Measurements from ENCODE around the gene TPMT. TPM values are rescaled to one million over a fixed set of nuclear protein-coding genes. Genes with fewer than 3 reads are reported as not detected.

The TPMT gene
- total RNA-seq, 1 experiment from 2014 or later = 3.2 TPM

GRCh38 chr6:18100296-18100695, 54.6 kb downstream of the TPMT start:
- no peak overlapping the region for H2AFZ ChIP-seq (ENCODE audit: low read length)
- H3K9me2 ChIP-seq (replicated peaks; ENCODE audit: insufficient read depth, low read length) = no peaks in the 10 kb centered on the region
- H3K9ac ChIP-seq (ENCODE audit: low read length) = no peak overlapping the region
- no peak for DNase-seq
- no peaks in the 10 kb centered on the region for H3K4me1 ChIP-seq (ENCODE audit: low read length)
- no peak overlapping the region for H3K27ac ChIP-seq (ENCODE audit: low read length)
- H3K9me3 ChIP-seq (ENCODE audit: low read length) = no peaks in the 10 kb centered on the region
- no peak overlapping the region for H3K4me3 ChIP-seq (ENCODE audit: low read length)
- no peaks in the 10 kb centered on the region for H3K79me2 ChIP-seq (ENCODE audit: low read length)
- H3K4me2 ChIP-seq (ENCODE audit: low read depth, low read length, poor library complexity, severe bottlenecking) = no peak overlapping the region
- H3K27me3 ChIP-seq (ENCODE audit: low read length) = no peaks in the 10 kb centered on the region
- no peaks in the 10 kb centered on the region for H4K20me1 ChIP-seq (ENCODE audit: insufficient read depth, low read depth, low read length)
- no peaks in the 10 kb centered on the region for H3K36me3 ChIP-seq (ENCODE audit: insufficient read depth, low read length)

- H3K36me3 ChIP-seq (ENCODE audit: insufficient read depth, low read length) = no peaks in the 10 kb centered on the region
- no peak overlapping the region for H2AFZ ChIP-seq (ENCODE audit: low read length)
- H3K9ac ChIP-seq (ENCODE audit: low read length) = no peak overlapping the region
- H3K27ac ChIP-seq (ENCODE audit: low read length) = no peak overlapping the region
- H3K4me3 ChIP-seq (ENCODE audit: low read length) = no peak overlapping the region
- no peak for DNase-seq
- no peaks in the 10 kb centered on the region for H3K4me1 ChIP-seq (ENCODE audit: low read length)
- H3K27me3 ChIP-seq (ENCODE audit: low read length) = no peaks in the 10 kb centered on the region
- H3K79me2 ChIP-seq (ENCODE audit: low read length) = no peaks in the 10 kb centered on the region
- H3K9me3 ChIP-seq (ENCODE audit: low read length) = no peaks in the 10 kb centered on the region
- no peaks in the 10 kb centered on the region for H4K20me1 ChIP-seq (ENCODE audit: insufficient read depth, low read depth, low read length)
- H3K9me2 ChIP-seq (replicated peaks; ENCODE audit: insufficient read depth, low read length) = no peaks in the 10 kb centered on the region
- no peak overlapping the region for H3K4me2 ChIP-seq (ENCODE audit: low read depth, low read length, poor library complexity, severe bottlenecking)
Measured at GRCh38 chr6:18099511-18099910, 55.4 kb downstream of the TPMT start.

GRCh38 chr6:18096423-18096822, 58.5 kb downstream of the TPMT start:
- H3K9ac ChIP-seq (ENCODE audit: low read length) = no peak overlapping the region
- H3K9me3 ChIP-seq (ENCODE audit: low read length) = no peaks in the 10 kb centered on the region
- H3K4me2 ChIP-seq (ENCODE audit: low read depth, low read length, poor library complexity, severe bottlenecking) = no peak overlapping the region
- H3K4me3 ChIP-seq (ENCODE audit: low read length) = no peak overlapping the region
- no peaks in the 10 kb centered on the region for H3K79me2 ChIP-seq (ENCODE audit: low read length)
- H3K27ac ChIP-seq (ENCODE audit: low read length) = no peak overlapping the region
- no peaks in the 10 kb centered on the region for H3K4me1 ChIP-seq (ENCODE audit: low read length)
- no peaks in the 10 kb centered on the region for H4K20me1 ChIP-seq (ENCODE audit: insufficient read depth, low read depth, low read length)
- H2AFZ ChIP-seq (ENCODE audit: low read length) = no peak overlapping the region
- H3K27me3 ChIP-seq (ENCODE audit: low read length) = no peaks in the 10 kb centered on the region
- DNase-seq = no peak
- H3K36me3 ChIP-seq (ENCODE audit: insufficient read depth, low read length) = no peaks in the 10 kb centered on the region
- no peaks in the 10 kb centered on the region for H3K9me2 ChIP-seq (replicated peaks; ENCODE audit: insufficient read depth, low read length)

- no peaks in the 10 kb centered on the region for H4K20me1 ChIP-seq (ENCODE audit: insufficient read depth, low read depth, low read length)
- no peaks in the 10 kb centered on the region for H3K9me3 ChIP-seq (ENCODE audit: low read length)
Measured at GRCh38 chr6:18091382-18091781, 63.5 kb downstream of the TPMT start.

GRCh38 chr6:18090349-18090786, 64.5 kb downstream of the TPMT start:
- DNase-seq = no peak
- no peak overlapping the region for H2AFZ ChIP-seq (ENCODE audit: low read length)

More at GRCh38 chr6:18091382-18091781, 63.5 kb downstream of the TPMT start:
- Histone ChIP-seq H3K27ac (ENCODE audit: low read length) (no peak overlapping the region), H3K4me1 (ENCODE audit: low read length) (no peaks in the 10 kb centered on the region), H2AFZ (ENCODE audit: low read length) (no peak overlapping the region), H3K36me3 (ENCODE audit: insufficient read depth, low read length) (no peaks in the 10 kb centered on the region), H3K9ac (ENCODE audit: low read length) (no peak overlapping the region), H3K79me2 (ENCODE audit: low read length) (no peaks in the 10 kb centered on the region), H3K9me2 (replicated peaks; ENCODE audit: insufficient read depth, low read length) (no peaks in the 10 kb centered on the region), H3K4me3 (ENCODE audit: low read length) (no peak overlapping the region), H3K27me3 (ENCODE audit: low read length) (no peaks in the 10 kb centered on the region), H3K4me2 (ENCODE audit: low read depth, low read length, poor library complexity, severe bottlenecking) (no peak overlapping the region)
- no peak for DNase-seq

GRCh38 chr6:18088419-18089296, 66.2 kb downstream of the TPMT start:
- no peaks in the 10 kb centered on the region for H3K27me3 ChIP-seq (ENCODE audit: low read length)

More at GRCh38 chr6:18090349-18090786, 64.5 kb downstream of the TPMT start:
- no peak overlapping the region for H3K9ac ChIP-seq (ENCODE audit: low read length)
- H3K9me2 ChIP-seq (replicated peaks; ENCODE audit: insufficient read depth, low read length) = no peaks in the 10 kb centered on the region
- H3K4me2 ChIP-seq (ENCODE audit: low read depth, low read length, poor library complexity, severe bottlenecking) = no peak overlapping the region
- no peaks in the 10 kb centered on the region for H3K79me2 ChIP-seq (ENCODE audit: low read length)
- H3K36me3 ChIP-seq (ENCODE audit: insufficient read depth, low read length) = no peaks in the 10 kb centered on the region
- no peaks in the 10 kb centered on the region for H3K4me1 ChIP-seq (ENCODE audit: low read length)
- no peaks in the 10 kb centered on the region for H3K27me3 ChIP-seq (ENCODE audit: low read length)
- H3K4me3 ChIP-seq (ENCODE audit: low read length) = no peak overlapping the region
- no peak overlapping the region for H3K27ac ChIP-seq (ENCODE audit: low read length)
- no peaks in the 10 kb centered on the region for H3K9me3 ChIP-seq (ENCODE audit: low read length)
- no peaks in the 10 kb centered on the region for H4K20me1 ChIP-seq (ENCODE audit: insufficient read depth, low read depth, low read length)

GRCh38 chr6:18087396-18088165, 67.3 kb downstream of the TPMT start:
- DNase-seq = no peak
- H3K9me3 ChIP-seq (ENCODE audit: low read length) = no peaks in the 10 kb centered on the region
- no peak overlapping the region for H3K9ac ChIP-seq (ENCODE audit: low read length)
- H4K20me1 ChIP-seq (ENCODE audit: insufficient read depth, low read depth, low read length) = no peaks in the 10 kb centered on the region
- H3K27me3 ChIP-seq (ENCODE audit: low read length) = no peaks in the 10 kb centered on the region
- H3K4me2 ChIP-seq (ENCODE audit: low read depth, low read length, poor library complexity, severe bottlenecking) = no peak overlapping the region
- H3K9me2 ChIP-seq (replicated peaks; ENCODE audit: insufficient read depth, low read length) = no peaks in the 10 kb centered on the region
- H2AFZ ChIP-seq (ENCODE audit: low read length) = no peak overlapping the region
- H3K4me3 ChIP-seq (ENCODE audit: low read length) = no peak overlapping the region
- no peak overlapping the region for H3K27ac ChIP-seq (ENCODE audit: low read length)
- no peaks in the 10 kb centered on the region for H3K4me1 ChIP-seq (ENCODE audit: low read length)
- H3K79me2 ChIP-seq (ENCODE audit: low read length) = no peaks in the 10 kb centered on the region
- H3K36me3 ChIP-seq (ENCODE audit: insufficient read depth, low read length) = no peaks in the 10 kb centered on the region

More at GRCh38 chr6:18088419-18089296, 66.2 kb downstream of the TPMT start:
- no peak overlapping the region for H3K27ac ChIP-seq (ENCODE audit: low read length)
- no peaks in the 10 kb centered on the region for H3K36me3 ChIP-seq (ENCODE audit: insufficient read depth, low read length)
- no peak overlapping the region for H3K4me3 ChIP-seq (ENCODE audit: low read length)
- no peak overlapping the region for H3K4me2 ChIP-seq (ENCODE audit: low read depth, low read length, poor library complexity, severe bottlenecking)
- H3K9me3 ChIP-seq (ENCODE audit: low read length) = no peaks in the 10 kb centered on the region
- H4K20me1 ChIP-seq (ENCODE audit: insufficient read depth, low read depth, low read length) = no peaks in the 10 kb centered on the region
- H3K4me1 ChIP-seq (ENCODE audit: low read length) = no peaks in the 10 kb centered on the region
- DNase-seq = no peak
- H3K9me2 ChIP-seq (replicated peaks; ENCODE audit: insufficient read depth, low read length) = no peaks in the 10 kb centered on the region
- no peak overlapping the region for H2AFZ ChIP-seq (ENCODE audit: low read length)
- no peak overlapping the region for H3K9ac ChIP-seq (ENCODE audit: low read length)
- H3K79me2 ChIP-seq (ENCODE audit: low read length) = no peaks in the 10 kb centered on the region

GRCh38 chr6:18081025-18081668, 73.7 kb downstream of the TPMT start:
- Histone ChIP-seq H3K9me2 (replicated peaks; ENCODE audit: insufficient read depth, low read length) (no peaks in the 10 kb centered on the region), H3K4me2 (ENCODE audit: low read depth, low read length, poor library complexity, severe bottlenecking) (no peak overlapping the region), H3K4me3 (ENCODE audit: low read length) (no peak overlapping the region), H3K36me3 (ENCODE audit: insufficient read depth, low read length) (no peaks in the 10 kb centered on the region), H2AFZ (ENCODE audit: low read length) (no peak overlapping the region), H4K20me1 (ENCODE audit: insufficient read depth, low read depth, low read length) (no peaks in the 10 kb centered on the region), H3K79me2 (ENCODE audit: low read length) (no peaks in the 10 kb centered on the region), H3K4me1 (ENCODE audit: low read length) (no peaks in the 10 kb centered on the region), H3K27ac (ENCODE audit: low read length) (no peak overlapping the region), H3K9ac (ENCODE audit: low read length) (no peak overlapping the region), H3K9me3 (ENCODE audit: low read length) (no peaks in the 10 kb centered on the region), H3K27me3 (ENCODE audit: low read length) (no peaks in the 10 kb centered on the region)
- no peak for DNase-seq

Data from Karpas-422 (cell line).